Measurements from ENCODE around the gene TEX54.

TEX54 gene

DNA sequence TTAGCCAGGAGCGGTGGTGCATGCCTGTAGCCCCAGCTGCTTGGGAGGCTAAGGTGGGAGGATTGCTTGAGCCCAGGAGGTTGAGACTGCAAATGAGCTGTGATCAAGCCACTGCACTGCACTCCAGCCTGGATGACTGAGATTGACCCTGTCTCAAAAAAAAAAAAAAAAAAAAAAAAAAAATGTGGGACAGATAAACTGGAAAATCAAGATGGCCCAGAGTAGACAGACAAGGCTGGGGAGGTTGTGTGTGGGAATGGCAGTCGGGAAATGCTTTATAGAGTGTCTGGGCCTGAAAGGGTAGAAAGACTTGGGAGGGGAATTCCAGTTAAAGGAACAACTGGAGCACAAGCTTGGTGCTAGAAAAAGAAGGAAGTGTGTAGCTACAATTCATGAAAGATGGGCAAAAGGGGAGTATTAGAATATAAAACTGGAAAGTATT, 24.9 kb upstream of the TEX54 start:
- TF ChIP-seq, protein P1, sequence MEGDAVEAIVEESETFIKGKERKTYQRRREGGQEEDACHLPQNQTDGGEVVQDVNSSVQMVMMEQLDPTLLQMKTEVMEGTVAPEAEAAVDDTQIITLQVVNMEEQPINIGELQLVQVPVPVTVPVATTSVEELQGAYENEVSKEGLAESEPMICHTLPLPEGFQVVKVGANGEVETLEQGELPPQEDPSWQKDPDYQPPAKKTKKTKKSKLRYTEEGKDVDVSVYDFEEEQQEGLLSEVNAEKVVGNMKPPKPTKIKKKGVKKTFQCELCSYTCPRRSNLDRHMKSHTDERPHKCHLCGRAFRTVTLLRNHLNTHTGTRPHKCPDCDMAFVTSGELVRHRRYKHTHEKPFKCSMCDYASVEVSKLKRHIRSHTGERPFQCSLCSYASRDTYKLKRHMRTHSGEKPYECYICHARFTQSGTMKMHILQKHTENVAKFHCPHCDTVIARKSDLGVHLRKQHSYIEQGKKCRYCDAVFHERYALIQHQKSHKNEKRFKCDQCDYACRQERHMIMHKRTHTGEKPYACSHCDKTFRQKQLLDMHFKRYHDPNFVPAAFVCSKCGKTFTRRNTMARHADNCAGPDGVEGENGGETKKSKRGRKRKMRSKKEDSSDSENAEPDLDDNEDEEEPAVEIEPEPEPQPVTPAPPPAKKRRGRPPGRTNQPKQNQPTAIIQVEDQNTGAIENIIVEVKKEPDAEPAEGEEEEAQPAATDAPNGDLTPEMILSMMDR (IDR thresholded peaks at IDR 0.05): no peak

DNA sequence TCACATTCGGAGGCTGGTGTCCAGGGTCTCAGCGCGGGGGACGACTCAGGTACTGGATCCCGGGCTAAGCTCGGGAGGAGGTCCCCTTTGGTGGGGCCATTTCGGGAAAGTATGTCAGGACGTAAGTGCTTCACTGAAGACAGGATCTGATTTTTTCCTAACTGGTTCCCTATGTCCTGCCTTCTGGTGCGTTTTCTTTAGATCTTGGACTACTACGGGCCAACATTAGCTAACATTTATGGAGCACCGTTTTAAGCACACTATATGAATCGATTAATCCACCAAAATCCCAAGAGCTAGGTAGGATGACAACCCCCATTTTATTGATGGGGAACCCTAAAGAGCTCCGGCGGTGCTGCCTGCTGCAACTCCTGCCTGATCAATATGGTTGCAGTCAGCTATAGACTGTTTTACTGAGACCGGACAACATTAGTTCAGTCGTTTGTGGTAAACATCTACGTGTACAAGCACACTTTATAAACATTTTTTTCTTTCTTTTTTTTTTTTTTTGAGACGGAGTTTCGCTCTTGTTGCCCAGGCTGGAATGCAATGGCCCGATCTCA, 23.8 kb upstream of the TEX54 start:
- TF ChIP-seq, protein P1 (IDR thresholded peaks at IDR 0.05): no peak

DNA sequence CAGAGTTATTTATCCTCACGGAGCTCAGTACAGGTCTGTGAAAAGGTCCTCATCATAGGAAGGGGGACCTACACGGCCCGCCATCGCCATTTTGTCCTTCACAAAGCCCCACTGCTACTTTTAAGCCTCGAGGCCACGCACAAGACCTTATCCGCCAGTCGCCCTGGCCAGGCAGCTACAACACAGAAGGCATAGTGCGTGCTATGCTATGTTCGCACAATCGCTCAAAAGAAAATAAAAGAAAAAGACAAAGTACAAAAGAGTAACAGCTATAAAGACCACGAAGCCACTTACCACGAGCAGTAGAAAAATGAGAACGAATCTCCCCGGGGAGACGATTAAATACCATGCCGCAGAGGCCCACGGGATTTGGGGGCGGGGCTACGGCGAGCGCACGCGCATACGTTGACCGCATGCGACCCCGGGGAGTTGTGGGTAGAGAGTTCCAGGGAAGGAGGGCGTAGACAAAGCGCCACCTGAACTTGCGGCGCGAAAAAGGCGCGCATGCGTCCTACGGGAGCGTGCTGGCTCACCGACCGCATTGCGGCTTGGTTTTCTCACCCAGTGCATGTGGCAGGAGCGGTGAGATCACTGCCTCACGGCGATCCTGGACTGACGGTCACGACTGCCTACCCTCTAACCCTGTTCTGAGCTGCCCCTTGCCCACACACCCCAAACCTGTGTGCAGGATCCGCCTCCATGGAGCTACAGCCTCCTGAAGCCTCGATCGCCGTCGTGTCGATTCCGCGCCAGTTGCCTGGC, 23.1 kb upstream of the TEX54 start:
- TF ChIP-seq, protein P1 (IDR thresholded peaks at IDR 0.05): no peak

DNA sequence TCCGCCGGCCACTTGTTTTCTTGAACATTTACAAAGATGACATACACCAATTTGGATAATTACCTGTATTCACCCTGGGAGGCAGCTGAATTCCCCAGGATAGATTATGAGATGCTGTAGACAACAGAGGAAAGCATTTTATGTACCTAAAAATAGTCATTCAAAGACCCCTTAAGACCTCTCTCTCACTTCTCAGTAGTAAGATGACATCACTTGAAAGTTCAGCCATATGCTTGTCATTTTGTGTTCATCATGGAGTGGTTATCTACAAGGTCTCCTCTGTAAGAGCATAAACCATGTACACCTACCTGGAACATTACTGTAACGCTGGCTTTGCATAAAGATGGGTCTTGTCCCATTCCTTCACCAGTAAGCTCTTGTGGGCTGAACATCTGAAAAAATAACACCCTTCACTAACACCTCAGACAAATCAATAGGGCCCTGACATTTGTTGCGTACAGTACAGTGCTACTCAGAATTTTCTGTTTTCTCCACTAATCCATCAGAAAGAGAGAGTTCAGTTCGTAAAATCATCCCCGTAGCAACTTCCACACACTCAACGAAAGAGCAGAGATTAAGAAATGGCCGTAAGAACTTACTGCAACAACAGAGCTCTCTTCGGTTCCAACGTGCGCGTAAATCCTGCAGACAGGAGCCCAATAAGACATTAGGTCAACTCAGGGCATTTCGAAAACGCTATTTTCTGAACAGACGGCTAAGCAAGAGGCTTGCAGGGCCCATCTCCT, 22.4 kb upstream of the TEX54 start:
- TF ChIP-seq, protein P1 (IDR thresholded peaks at IDR 0.05): no peak

DNA sequence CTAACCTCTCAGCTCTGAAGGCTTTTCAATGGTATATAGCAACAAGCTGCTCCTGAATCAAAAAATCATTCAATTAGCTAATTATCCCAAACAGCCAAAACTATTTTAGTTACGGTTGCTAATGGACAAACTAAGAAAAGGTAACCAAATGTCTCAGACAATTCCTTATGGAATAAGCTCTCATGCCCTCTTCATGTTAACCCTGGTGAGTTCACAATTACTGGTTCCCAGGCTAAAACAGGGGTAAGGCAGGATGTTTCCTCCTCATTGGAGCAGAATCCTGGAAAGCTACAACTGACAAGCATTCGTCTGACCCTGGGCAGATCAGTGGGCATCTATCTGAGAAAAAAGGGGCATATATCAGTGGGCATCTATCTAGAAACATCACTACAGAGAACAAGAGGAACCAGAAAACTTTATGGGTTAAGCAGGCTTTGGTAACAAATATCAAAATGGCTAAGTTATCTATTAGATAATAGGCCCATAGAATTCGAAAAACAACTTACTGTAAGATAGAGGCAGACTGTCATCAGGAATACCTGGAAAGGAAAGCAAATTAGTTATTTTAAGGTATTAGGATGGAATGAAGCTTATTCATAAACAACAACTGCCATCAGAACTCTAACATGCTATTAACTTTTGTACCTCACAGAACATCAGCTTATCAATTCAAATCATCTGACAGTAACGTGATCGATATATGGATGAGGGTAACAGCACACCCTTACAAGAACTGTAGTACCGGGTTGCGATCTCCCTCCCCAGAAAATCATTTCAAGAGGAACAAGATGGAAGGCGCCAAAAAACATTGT, 21.6 kb upstream of the TEX54 start:
- TF ChIP-seq, protein P1 (IDR thresholded peaks at IDR 0.05): no peak

DNA sequence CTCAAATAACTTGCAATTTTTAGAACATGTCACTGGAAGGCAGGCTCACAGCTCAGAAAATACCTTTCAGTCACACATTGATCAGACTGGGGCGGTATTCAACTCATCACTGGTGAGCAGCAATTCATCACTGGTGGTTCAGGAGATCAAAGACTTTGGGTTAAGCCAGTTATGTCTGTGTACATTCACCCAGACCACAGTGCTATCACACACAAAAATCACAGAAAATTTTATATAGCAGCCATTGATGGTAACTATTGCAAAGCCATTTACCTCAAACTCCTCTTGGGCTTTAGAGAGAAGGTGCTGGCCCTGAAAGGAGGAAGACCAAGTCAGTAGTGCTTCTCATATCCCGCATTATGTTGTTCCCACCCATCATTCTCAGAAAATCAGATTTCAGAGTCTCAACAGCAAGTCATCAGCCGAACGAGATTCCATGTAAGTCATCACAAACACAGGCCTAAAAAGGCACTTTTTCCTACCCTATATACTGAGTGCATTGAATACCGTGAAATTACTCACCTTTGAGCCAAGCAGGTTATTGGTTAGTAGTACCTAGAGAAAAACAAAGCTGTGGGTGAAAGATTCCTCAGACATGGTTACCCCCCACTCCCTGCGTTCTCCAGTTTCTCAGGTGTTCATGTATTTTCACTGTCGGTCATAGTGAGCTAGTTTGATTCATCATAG, 20.8 kb upstream of the TEX54 start:
- TF ChIP-seq, protein P1 (IDR thresholded peaks at IDR 0.05): no peak
